Tibial nerve (tissue), 4 donors: ENCODE measurements around the gene ROM1.

Experiments
- EP300 ChIP-seq, 2 donors: sonication (generic); formaldehyde crosslinking; IDR thresholded peaks; one replicate each; pipeline ENCODE4 v1.6.1; 2017; ENCODE audit warnings: antibody characterized with exemption in 2 of 2, mild to moderate bottlenecking in 1 of 2
- POLR2A ChIP-seq, 2 donors: fragments of 450-650 bp; IDR thresholded peaks; one replicate each; pipeline ENCODE4 v1.6.1; 2017; ENCODE audit warnings: antibody characterized with exemption in 2 of 2, mild to moderate bottlenecking in 2 of 2, moderate library complexity in 2 of 2
- TF ChIP-seq, protein P1 (sequence below), 5 experiments: fragments of 200-600 bp in 3 of 5; fragments of 450-650 bp in 2 of 5; sonication (generic) in 3 of 5; IDR thresholded peaks; one replicate each; pipeline ENCODE4 v1.5.1; 2016 to 2019; ENCODE audit warnings: antibody characterized with exemption in 5 of 5, mild to moderate bottlenecking in 3 of 5, moderate library complexity in 2 of 5

DNA sequence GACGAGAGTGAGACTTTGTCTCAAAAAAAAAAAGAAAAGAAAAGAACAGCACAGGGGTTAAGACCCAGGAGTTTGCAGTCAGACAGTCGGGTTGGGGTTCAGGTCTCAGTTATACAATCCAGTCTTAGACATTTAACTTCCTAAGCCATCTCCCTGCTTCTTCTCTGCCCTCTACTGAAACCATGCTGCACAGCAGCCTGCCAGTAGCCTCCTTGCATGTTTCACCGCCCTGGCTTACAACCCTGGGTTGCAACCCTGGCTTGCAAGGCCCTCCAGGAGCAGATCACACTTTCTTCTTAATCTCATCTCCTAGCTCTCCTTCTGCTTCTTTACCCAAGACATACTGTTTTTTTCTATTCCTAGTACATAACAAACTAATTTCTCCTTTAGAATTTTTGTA, 14.7 kb downstream of the ROM1 start:
- TF ChIP-seq, protein P1, sequence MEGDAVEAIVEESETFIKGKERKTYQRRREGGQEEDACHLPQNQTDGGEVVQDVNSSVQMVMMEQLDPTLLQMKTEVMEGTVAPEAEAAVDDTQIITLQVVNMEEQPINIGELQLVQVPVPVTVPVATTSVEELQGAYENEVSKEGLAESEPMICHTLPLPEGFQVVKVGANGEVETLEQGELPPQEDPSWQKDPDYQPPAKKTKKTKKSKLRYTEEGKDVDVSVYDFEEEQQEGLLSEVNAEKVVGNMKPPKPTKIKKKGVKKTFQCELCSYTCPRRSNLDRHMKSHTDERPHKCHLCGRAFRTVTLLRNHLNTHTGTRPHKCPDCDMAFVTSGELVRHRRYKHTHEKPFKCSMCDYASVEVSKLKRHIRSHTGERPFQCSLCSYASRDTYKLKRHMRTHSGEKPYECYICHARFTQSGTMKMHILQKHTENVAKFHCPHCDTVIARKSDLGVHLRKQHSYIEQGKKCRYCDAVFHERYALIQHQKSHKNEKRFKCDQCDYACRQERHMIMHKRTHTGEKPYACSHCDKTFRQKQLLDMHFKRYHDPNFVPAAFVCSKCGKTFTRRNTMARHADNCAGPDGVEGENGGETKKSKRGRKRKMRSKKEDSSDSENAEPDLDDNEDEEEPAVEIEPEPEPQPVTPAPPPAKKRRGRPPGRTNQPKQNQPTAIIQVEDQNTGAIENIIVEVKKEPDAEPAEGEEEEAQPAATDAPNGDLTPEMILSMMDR (IDR thresholded peaks at IDR 0.05) = no peak
- TF ChIP-seq EP300 (IDR thresholded peaks at IDR 0.05) (no peak), POLR2A (IDR thresholded peaks at IDR 0.05) (no peak)
